ENCODE results near the gene RUNX1.

GRCh38 chr21:34987501-34988072, 61.5 kb downstream of the RUNX1 start:
- TF ChIP-seq ATF7 (IDR thresholded peaks at IDR 0.05; ENCODE audit: low read depth) (no peak), CTCF (IDR thresholded peaks at IDR 0.05 in 2 of 3, conservative IDR thresholded peaks at IDR 0.05 in 1 of 3; ENCODE audit: control insufficient read depth in 2 of 3, extremely low read depth in 1 of 3, insufficient read depth in 1 of 3, low read depth in 3 of 3, low read length in 3 of 3) (no peak), MAX (IDR thresholded peaks at IDR 0.05; ENCODE audit: low read depth, low read length) (no peak), IKZF1 (conservative IDR thresholded peaks at IDR 0.05) (no peak), MYC (IDR thresholded peaks at IDR 0.05; ENCODE audit: insufficient read depth, insufficient read length, insufficient replicate concordance, low read length, severe bottlenecking) (no peak), SMC3 (IDR thresholded peaks at IDR 0.05; ENCODE audit: borderline replicate concordance, low read length) (no peak), RCOR1 (conservative IDR thresholded peaks at IDR 0.05; ENCODE audit: low read depth, low read length) (no peak)

Data from GM12878 (cell line).